Measurements from ENCODE around the gene HSPA12B. TPM values are rescaled to one million over a fixed set of nuclear protein-coding genes. Genes with fewer than 3 reads are reported as not detected.

Gene HSPA12B, protein sequence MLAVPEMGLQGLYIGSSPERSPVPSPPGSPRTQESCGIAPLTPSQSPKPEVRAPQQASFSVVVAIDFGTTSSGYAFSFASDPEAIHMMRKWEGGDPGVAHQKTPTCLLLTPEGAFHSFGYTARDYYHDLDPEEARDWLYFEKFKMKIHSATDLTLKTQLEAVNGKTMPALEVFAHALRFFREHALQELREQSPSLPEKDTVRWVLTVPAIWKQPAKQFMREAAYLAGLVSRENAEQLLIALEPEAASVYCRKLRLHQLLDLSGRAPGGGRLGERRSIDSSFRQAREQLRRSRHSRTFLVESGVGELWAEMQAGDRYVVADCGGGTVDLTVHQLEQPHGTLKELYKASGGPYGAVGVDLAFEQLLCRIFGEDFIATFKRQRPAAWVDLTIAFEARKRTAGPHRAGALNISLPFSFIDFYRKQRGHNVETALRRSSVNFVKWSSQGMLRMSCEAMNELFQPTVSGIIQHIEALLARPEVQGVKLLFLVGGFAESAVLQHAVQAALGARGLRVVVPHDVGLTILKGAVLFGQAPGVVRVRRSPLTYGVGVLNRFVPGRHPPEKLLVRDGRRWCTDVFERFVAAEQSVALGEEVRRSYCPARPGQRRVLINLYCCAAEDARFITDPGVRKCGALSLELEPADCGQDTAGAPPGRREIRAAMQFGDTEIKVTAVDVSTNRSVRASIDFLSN
- 0.31 and 0.53 TPM in 2 replicates for total RNA-seq

GRCh38 chr20:3732327-3733118, at the start of gene HSPA12B:
Gene HSPA12B (plus strand): TSS chr20:3732685. CDS start chr20:3738675, 5,990 bp downstream.

GRCh38 chr20:3712279-3712873, 20.1 kb upstream of the HSPA12B start, which contains the start of gene SIGLEC1:
Gene SIGLEC1 (minus strand): TSS chr20:3712600. CDS start chr20:3707128, 5,472 bp downstream.

DNA sequence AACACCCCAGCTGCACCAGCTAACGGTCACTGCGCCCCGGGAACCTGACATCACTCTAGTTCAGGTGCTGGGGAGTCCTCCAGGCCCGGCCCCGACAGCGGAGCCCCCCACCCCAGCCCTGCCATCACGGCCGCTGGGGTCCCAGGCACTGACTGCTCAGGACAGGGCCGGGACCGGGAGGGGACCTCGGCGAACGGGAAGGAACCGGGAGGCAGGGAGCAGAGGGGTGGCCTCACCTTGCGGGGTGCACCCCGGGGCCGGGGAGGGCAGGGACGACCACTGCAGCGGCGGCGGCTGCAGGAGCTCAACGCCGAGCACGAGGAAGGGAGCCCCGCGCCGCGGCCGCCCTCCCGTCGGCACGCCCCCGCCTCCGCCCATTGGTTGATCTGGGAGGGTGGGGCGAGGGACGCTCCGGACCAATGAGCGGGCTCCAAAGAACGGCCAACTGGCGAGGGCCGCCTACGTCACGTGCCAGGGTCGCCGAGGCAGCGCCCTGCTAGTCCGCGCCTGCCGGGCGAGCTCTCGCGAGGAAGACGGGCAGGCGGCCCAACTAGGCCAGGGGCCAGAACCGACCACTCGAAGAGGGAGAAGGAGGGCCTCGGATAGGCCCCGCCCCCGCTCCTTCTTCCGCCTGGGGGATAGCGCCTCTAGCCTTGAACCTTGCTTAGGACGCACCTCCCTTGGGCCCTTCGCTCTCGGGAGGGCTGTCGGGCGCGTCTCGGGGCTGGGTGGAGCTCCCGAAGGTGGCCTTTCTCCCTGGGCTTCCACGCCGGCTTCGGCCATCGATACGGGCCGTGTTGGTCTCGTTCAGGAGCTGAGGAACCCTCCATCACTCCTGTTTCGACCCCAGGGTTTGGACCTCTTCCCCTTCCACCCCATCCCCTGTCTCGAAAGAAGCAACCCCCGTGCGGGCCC, 35.2 kb downstream of the HSPA12B start, which contains the start of gene ADISSP:
Gene ADISSP (minus strand): TSS at position 327 of the 915 bp plus-strand sequence. CDS start 7,653 bp downstream, outside the sequence.

GRCh38 chr20:3781153-3781910, 48.8 kb downstream of the HSPA12B start, which contains the start of gene SPEF1:
Gene SPEF1 (minus strand): TSS chr20:3781448. CDS start chr20:3781287, 161 bp downstream.

GRCh38 chr20:3786665-3787323, 54.3 kb downstream of the HSPA12B start, which contains the start of gene CENPB:
Gene CENPB (minus strand): TSS chr20:3786740. CDS start chr20:3786483, 257 bp downstream.

DNA sequence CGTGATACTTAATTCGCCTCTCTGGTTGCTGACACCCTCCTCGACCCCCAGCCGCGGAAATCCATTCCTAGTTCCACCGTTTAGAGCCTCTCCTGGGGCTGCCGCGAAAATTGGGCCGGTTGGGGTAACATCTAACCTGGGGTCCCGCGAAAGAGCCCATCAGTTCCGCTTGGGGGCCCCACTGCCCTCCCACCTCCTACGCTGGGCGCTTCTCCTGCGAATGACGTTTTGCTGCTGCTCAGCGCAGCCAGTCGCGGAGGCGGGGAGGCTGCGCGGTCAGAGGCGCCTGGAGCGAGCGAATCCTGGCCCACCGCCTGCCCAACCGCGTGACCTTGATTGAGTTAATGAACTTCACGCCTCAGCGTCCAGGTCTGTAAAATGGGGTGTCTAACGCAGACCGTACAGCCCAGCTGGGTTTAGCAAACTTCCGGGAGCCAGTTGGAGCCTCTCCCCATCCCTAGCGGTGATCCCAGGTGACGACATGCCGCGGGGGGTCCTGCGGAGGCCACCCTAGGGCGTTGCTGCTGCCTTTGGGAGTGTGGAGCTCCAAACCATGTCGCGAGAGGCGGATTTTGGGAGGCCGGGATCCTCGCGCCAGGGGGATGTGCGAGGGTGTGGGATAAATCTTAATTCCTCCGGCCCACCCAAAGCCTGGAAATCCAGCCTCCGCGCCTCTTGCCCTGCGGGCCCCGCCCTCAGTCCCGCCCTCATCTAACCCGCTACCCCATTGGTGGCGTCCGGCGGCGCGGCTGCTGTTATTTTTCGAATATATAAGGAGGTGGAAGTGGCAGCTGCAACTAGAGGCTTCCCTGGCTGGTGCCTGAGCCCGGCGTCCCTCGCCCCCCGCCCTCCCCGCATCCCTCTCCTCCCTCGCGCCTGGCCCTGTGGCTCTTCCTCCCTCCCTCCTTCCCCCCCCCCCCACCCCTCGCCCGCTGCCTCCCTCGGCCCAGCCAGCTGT, 63.3 kb downstream of the HSPA12B start, which contains the start of gene CDC25B:
Gene CDC25B (plus strand): TSS at position 800 of the 958 bp plus-strand sequence. CDS start 222 bp downstream, outside the sequence.

Other genes with a start within 250 kb of the HSPA12B start
- not detected in 2 replicates for gene GFRA4, start 69.3 kb upstream of the HSPA12B start, total RNA-seq
- 21.0 and 29.2 TPM in 2 replicates for gene ADAM33, start 50.7 kb upstream of the HSPA12B start, total RNA-seq
- gene SIGLEC1, start 20.1 kb upstream of the HSPA12B start, total RNA-seq, result not detected in 2 replicates
- gene ADISSP, start 35.1 kb downstream of the HSPA12B start, total RNA-seq, result 16.2 and 17.3 TPM in 2 replicates
- gene SPEF1, start 48.8 kb downstream of the HSPA12B start, total RNA-seq, result 0.12 and 0.13 TPM in 2 replicates
- 116 and 144 TPM in 2 replicates for gene CENPB, start 54.1 kb downstream of the HSPA12B start, total RNA-seq
- 32.1 and 42.0 TPM in 2 replicates for gene CDC25B, start 63.6 kb downstream of the HSPA12B start, total RNA-seq
- gene AP5S1, start 87.9 kb downstream of the HSPA12B start, total RNA-seq, result 16.4 and 19.3 TPM in 2 replicates
- 13.6 and 14.9 TPM in 2 replicates for gene MAVS, start 114.1 kb downstream of the HSPA12B start, total RNA-seq
- 50.5 and 52.6 TPM in 2 replicates for gene PANK2, start 156.7 kb downstream of the HSPA12B start, total RNA-seq